Neuronal stem cell (in vitro differentiated cells): ENCODE measurements around the gene OPN1MW2.
"Not testable (repeated sequence)": the region's sequence is repeated elsewhere in the genome, so short reads cannot be mapped to it uniquely, and the experiment has no call there.

Experiments used
- DNase-seq: peaks from one replicate; pipeline ENCODE4 v3.0.0-alpha.2; 2013; ENCODE audit warnings: low spot score
- H2AFZ ChIP-seq: one replicate; pipeline ENCODE4 v1.6.1; 2013; ENCODE audit warnings: mild to moderate bottlenecking, low read length, inconsistent platforms
- H2AK5ac ChIP-seq: 2 replicates; pipeline ENCODE4 v1.6.1; 2013; ENCODE audit warnings: low read depth, mild to moderate bottlenecking, inconsistent platforms, low read length, moderate library complexity, mixed read lengths
- H2BK120ac ChIP-seq: 2 replicates; pipeline ENCODE4 v1.6.1; 2013; ENCODE audit warnings: low read depth, mild to moderate bottlenecking, inconsistent platforms, low read length, moderate library complexity, mixed read lengths
- H2BK12ac ChIP-seq: one replicate; pipeline ENCODE4 v1.6.1; 2013; ENCODE audit warnings: low read length, inconsistent platforms
- H2BK15ac ChIP-seq: 2 replicates; pipeline ENCODE4 v1.6.1; 2013; ENCODE audit warnings: mild to moderate bottlenecking, low read length, inconsistent platforms, mixed read lengths
- H2BK5ac ChIP-seq: one replicate; pipeline ENCODE4 v1.6.1; 2013; ENCODE audit warnings: inconsistent platforms, mild to moderate bottlenecking, low read length, moderate library complexity
- H3K14ac ChIP-seq: one replicate; pipeline ENCODE4 v1.6.1; 2013; ENCODE audit warnings: low read length, inconsistent platforms
- H3K18ac ChIP-seq: 2 replicates; pipeline ENCODE4 v1.6.1; 2013; ENCODE audit warnings: low read length, inconsistent platforms
- H3K23ac ChIP-seq: 2 replicates; pipeline ENCODE4 v1.6.1; 2013; ENCODE audit warnings: low read depth, mild to moderate bottlenecking, mixed read lengths, low read length, inconsistent platforms; ENCODE audit not compliant: poor library complexity
- H3K27ac ChIP-seq: replicated peaks from 3 replicates; pipeline ENCODE4 v1.5.1; 2013; ENCODE audit warnings: low read length, inconsistent platforms
- H3K27me3 ChIP-seq, 3 experiments: 2 replicates each; pipeline ENCODE4 v1.6.1; 2013; ENCODE audit warnings: low read length in 3 of 3, mild to moderate bottlenecking in 2 of 3, inconsistent platforms in 1 of 3, low read depth in 1 of 3, mixed read lengths in 1 of 3, moderate library complexity in 1 of 3; ENCODE audit not compliant: control insufficient read depth in 3 of 3, insufficient read depth in 3 of 3
- H3K36me3 ChIP-seq, 2 donors: replicated peaks in 1 of 2; 2 replicates each; pipeline ENCODE4 v1.6.1; 2013; ENCODE audit warnings: low read length in 2 of 2; ENCODE audit not compliant: control insufficient read depth in 2 of 2, insufficient read depth in 2 of 2
- H3K4ac ChIP-seq: 2 replicates; pipeline ENCODE4 v1.6.1; 2013; ENCODE audit warnings: inconsistent platforms, mild to moderate bottlenecking, low read length, moderate library complexity
- H3K4me1 ChIP-seq, 2 donors: 1 replicate in 1 of 2; 2 replicates in 1 of 2; pipeline ENCODE4 v1.6.1; 2013; ENCODE audit warnings: low read length in 2 of 2, low read depth in 1 of 2; ENCODE audit not compliant: control insufficient read depth in 2 of 2, insufficient read depth in 1 of 2
- H3K4me2 ChIP-seq: one replicate; pipeline ENCODE4 v1.6.1; 2013; ENCODE audit warnings: mild to moderate bottlenecking, low read length, inconsistent platforms; ENCODE audit not compliant: insufficient read depth, poor library complexity, severe bottlenecking
- H3K4me3 ChIP-seq, 2 donors: 2 replicates each; pipeline ENCODE4 v1.5.1; 2013; ENCODE audit warnings: low read length in 2 of 2, mild to moderate bottlenecking in 2 of 2, inconsistent platforms in 1 of 2, moderate library complexity in 1 of 2
- H3K79me1 ChIP-seq: one replicate; pipeline ENCODE4 v1.6.1; 2013; ENCODE audit warnings: low read depth, mild to moderate bottlenecking, inconsistent platforms, low read length, moderate library complexity
- H3K9ac ChIP-seq: one replicate; pipeline ENCODE4 v1.6.1; 2013; ENCODE audit warnings: mild to moderate bottlenecking, low read depth, low read length, inconsistent platforms; ENCODE audit not compliant: poor library complexity
- H3K9me3 ChIP-seq, 2 donors: replicated peaks in 1 of 2; 2 replicates each; pipeline versions ENCODE3 to v1.6.1; 2013; ENCODE audit warnings: low read length in 2 of 2, mild to moderate bottlenecking in 2 of 2, inconsistent platforms in 1 of 2, low read depth in 1 of 2, mixed read lengths in 1 of 2, moderate library complexity in 1 of 2; ENCODE audit not compliant: control insufficient read depth in 2 of 2, insufficient read depth in 1 of 2
- H4K8ac ChIP-seq: one replicate; pipeline ENCODE4 v1.6.1; 2013; ENCODE audit warnings: low read depth, mild to moderate bottlenecking, inconsistent platforms, low read length, moderate library complexity
- H4K91ac ChIP-seq: one replicate; pipeline ENCODE4 v1.6.1; 2013; ENCODE audit warnings: low read length, low read depth, mild to moderate bottlenecking, inconsistent platforms; ENCODE audit not compliant: poor library complexity
- WGBS, 2 donors: extraction: QIAGEN DNeasy Blood & Tissue Kit; methylation state at CpG; one replicate each; pipeline ENCODE4 v1.1.7; 2013; ENCODE audit warnings: missing lambda C conversion rate in 2 of 2, mixed read lengths in 1 of 2; ENCODE audit not compliant: insufficient read length in 2 of 2, insufficient replicate concordance in 1 of 2; ENCODE audit errors: extremely low coverage in 2 of 2; 5-methylcytosine and 5-hydroxymethylcytosine counted together

OPN1MW2 gene

DNA sequence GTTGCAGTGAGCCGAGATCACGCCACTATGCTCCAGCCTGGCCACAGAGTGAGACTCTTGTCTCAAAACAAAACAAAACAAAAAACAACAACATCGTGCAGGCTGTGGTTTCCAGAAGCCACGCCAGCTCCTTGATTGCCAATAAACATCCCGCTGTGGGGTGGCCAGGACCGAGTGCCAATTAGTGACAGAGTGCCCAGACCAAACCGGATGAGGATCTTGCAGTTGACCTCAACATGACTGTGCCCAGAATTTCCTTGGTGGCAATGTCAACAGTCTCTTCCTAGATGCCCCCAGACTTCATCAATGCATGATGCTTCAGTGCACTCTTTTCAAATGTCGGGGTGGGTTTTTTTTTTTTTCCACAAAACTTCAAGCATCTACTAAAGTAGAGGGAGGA, 35.8 kb upstream of the OPN1MW2 start:
- not testable (repeated sequence) for H3K27ac ChIP-seq, H3K9ac ChIP-seq, H2AK5ac ChIP-seq, H3K4ac ChIP-seq, H3K79me1 ChIP-seq, H2AFZ ChIP-seq, H3K9me3 ChIP-seq, H4K8ac ChIP-seq, H3K4me3 ChIP-seq, H3K23ac ChIP-seq, DNase-seq, H3K14ac ChIP-seq, H4K91ac ChIP-seq, H2BK15ac ChIP-seq, H2BK120ac ChIP-seq, H3K27me3 ChIP-seq, H3K18ac ChIP-seq, H3K4me2 ChIP-seq, H3K4me1 ChIP-seq, H3K36me3 ChIP-seq, H2BK12ac ChIP-seq, H2BK5ac ChIP-seq
- no CpG with 5 or more reads among the region's 8 CpGs for WGBS, 2 donors

DNA sequence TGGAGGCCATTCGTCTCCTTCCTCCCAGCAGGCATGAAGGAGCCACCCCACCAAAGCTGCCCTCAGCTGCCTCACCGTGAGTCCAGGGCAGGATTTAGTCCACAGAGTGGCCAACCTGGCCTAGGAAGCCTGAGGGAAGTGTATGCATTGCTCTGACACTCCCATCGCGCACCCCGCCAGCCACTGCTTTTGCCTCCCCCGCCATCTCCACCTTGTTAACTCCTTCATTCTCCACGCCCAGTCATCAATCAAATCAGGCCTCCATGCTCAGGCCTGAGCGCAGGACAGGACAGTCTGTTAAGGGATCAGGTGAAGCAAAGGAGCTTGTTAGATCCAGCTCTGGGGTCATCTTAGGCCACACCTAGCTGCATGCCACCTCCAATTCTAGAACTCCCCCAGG, 26.7 kb upstream of the OPN1MW2 start:
- no CpG with 5 or more reads among the region's 8 CpGs for WGBS, 2 donors

DNA sequence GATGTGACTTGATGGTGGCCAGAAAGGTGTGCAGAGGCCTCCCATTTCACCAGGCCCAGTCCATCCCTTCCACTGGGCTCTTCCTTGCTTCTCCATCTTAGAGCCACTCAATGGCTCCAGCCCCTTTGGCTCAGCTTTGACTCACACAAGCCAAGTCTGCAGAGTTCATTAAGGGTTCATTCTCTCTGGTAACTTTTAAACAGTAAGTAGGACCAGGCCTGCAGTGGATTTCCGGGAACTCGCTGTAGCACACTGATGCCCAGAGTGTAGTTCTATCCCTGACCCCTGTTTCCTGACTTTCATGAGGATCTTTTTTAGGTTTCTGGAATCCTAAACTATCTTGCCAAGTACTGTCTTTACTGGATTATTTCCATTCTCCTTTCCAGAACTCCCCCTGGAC, 25.2 kb upstream of the OPN1MW2 start:
- H3K4ac ChIP-seq, H2BK15ac ChIP-seq, H2BK12ac ChIP-seq, DNase-seq, H3K9ac ChIP-seq, H4K8ac ChIP-seq, H3K27ac ChIP-seq, H4K91ac ChIP-seq, H3K79me1 ChIP-seq, H2AFZ ChIP-seq, H2BK120ac ChIP-seq, H3K9me3 ChIP-seq, H3K18ac ChIP-seq, H3K36me3 ChIP-seq, H3K14ac ChIP-seq, H3K4me2 ChIP-seq, H3K4me3 ChIP-seq, H3K23ac ChIP-seq, H2AK5ac ChIP-seq, H2BK5ac ChIP-seq, H3K27me3 ChIP-seq, H3K4me1 ChIP-seq: not testable (repeated sequence)
- no CpG with 5 or more reads among the region's 2 CpGs for WGBS, 2 donors

More for the DNA sequence above, 26.7 kb upstream of the OPN1MW2 start:
- not testable (repeated sequence) for H2AK5ac ChIP-seq, H2BK5ac ChIP-seq, H3K14ac ChIP-seq, H3K36me3 ChIP-seq, H3K18ac ChIP-seq, H2BK120ac ChIP-seq, DNase-seq, H3K79me1 ChIP-seq, H3K27ac ChIP-seq, H3K4ac ChIP-seq, H4K91ac ChIP-seq, H2BK15ac ChIP-seq, H3K9ac ChIP-seq, H3K4me1 ChIP-seq, H2AFZ ChIP-seq, H3K23ac ChIP-seq, H3K9me3 ChIP-seq, H4K8ac ChIP-seq, H3K4me2 ChIP-seq, H2BK12ac ChIP-seq, H3K4me3 ChIP-seq, H3K27me3 ChIP-seq

DNA sequence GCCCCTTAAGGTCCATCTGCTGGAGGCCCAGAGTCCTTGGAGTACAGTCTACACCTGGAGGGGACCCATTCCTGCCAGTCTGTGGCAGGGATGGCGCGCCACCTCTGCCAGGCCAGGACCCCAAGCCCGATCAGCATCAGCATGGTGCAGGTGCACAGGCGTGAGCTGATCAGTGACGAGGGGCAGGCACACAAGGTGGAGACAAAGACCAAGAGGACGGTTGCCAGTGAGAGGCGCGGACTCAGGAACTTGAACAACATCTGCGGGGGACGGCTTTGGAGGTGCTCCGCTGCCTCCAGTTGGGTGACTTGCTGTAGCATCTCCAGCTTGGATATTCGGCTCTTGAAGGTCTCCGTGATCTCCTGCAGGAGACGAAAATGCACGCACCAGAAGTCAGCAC, 23.1 kb upstream of the OPN1MW2 start:
- not testable (repeated sequence) for H2AFZ ChIP-seq, H3K79me1 ChIP-seq, H3K9me3 ChIP-seq, H2BK120ac ChIP-seq, H3K18ac ChIP-seq, H3K9ac ChIP-seq, H3K4ac ChIP-seq, H2AK5ac ChIP-seq, H2BK5ac ChIP-seq, H3K23ac ChIP-seq, H4K91ac ChIP-seq, H4K8ac ChIP-seq, H3K4me2 ChIP-seq, H3K27ac ChIP-seq, H3K14ac ChIP-seq, H3K4me1 ChIP-seq, H3K36me3 ChIP-seq, H2BK12ac ChIP-seq, DNase-seq, H3K4me3 ChIP-seq, H2BK15ac ChIP-seq, H3K27me3 ChIP-seq
- WGBS, 2 donors: no CpG with 5 or more reads among the region's 15 CpGs
